ENCODE data around the gene ALOX12B.

ALOX12B gene

GRCh38 chr17:8100111-8100510 is 12.6 kb upstream of the ALOX12B start:
- no peak for ATAC-seq (ENCODE audit: low read depth)
- H3K4me3 ChIP-seq (ENCODE audit: severe bottlenecking): no peak overlapping the region
- DNase-seq (ENCODE audit: low spot score): no peak
- H3K27me3 ChIP-seq (ENCODE audit: insufficient read depth, poor library complexity, severe bottlenecking): no peaks in the 10 kb centered on the region
- H3K4me1 ChIP-seq (ENCODE audit: insufficient read depth, poor library complexity, severe bottlenecking): peaks cover 8% of the 10 kb centered on the region
- no peaks in the 10 kb centered on the region for H3K36me3 ChIP-seq (ENCODE audit: low read depth)
- TF ChIP-seq CTCF (IDR thresholded peaks at IDR 0.05; ENCODE audit: poor library complexity, severe bottlenecking): no peak
- H3K27ac ChIP-seq (ENCODE audit: poor library complexity, severe bottlenecking): no peak overlapping the region
- no peaks in the 10 kb centered on the region for H3K9me3 ChIP-seq (ENCODE audit: severe bottlenecking)

- Histone ChIP-seq H3K27ac (ENCODE audit: poor library complexity, severe bottlenecking) (no peak overlapping the region), H3K4me3 (ENCODE audit: severe bottlenecking) (no peak overlapping the region), H3K27me3 (ENCODE audit: insufficient read depth, poor library complexity, severe bottlenecking) (no peaks in the 10 kb centered on the region), H3K36me3 (ENCODE audit: low read depth) (no peaks in the 10 kb centered on the region), H3K4me1 (ENCODE audit: insufficient read depth, poor library complexity, severe bottlenecking) (no peaks in the 10 kb centered on the region), H3K9me3 (ENCODE audit: severe bottlenecking) (no peaks in the 10 kb centered on the region)
- DNase-seq (ENCODE audit: low spot score) (no peak), ATAC-seq (ENCODE audit: low read depth) (no peak)
- TF ChIP-seq CTCF (IDR thresholded peaks at IDR 0.05; ENCODE audit: poor library complexity, severe bottlenecking): no peak
Measured at GRCh38 chr17:8096541-8096940, 9.0 kb upstream of the ALOX12B start.

DNA sequence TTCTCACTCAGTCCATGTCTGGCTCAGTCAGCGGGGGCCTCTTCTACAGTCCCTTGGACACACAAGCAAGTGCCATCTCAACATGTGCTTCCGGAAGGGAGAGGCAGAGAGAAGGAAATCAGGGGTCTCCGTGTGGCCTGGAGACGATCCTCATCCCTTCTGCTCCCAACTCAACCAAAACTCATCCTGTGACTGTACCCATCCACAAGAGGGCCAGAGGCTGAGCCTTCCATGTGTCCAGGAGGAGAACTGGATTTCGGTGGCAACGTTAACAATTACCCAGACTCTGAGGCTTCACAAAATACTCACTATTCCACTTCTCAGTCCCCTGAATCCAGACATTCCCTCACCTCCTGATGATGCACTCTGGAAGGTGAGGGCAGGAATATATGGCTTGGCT is 7.8 kb upstream of the ALOX12B start:
- no peaks in the 10 kb centered on the region for H3K4me1 ChIP-seq (ENCODE audit: insufficient read depth, poor library complexity, severe bottlenecking)
- H3K27ac ChIP-seq (ENCODE audit: poor library complexity, severe bottlenecking): no peak overlapping the region
- H3K9me3 ChIP-seq (ENCODE audit: severe bottlenecking): no peaks in the 10 kb centered on the region
- ATAC-seq (ENCODE audit: low read depth) (no peak), DNase-seq (ENCODE audit: low spot score) (no peak)
- H3K4me3 ChIP-seq (ENCODE audit: severe bottlenecking): no peak overlapping the region
- no peaks in the 10 kb centered on the region for H3K36me3 ChIP-seq (ENCODE audit: low read depth)
- TF ChIP-seq CTCF (IDR thresholded peaks at IDR 0.05; ENCODE audit: poor library complexity, severe bottlenecking): no peak
- no peaks in the 10 kb centered on the region for H3K27me3 ChIP-seq (ENCODE audit: insufficient read depth, poor library complexity, severe bottlenecking)

- no peak for ATAC-seq (ENCODE audit: low read depth)
- no peak for TF ChIP-seq CTCF (IDR thresholded peaks at IDR 0.05; ENCODE audit: poor library complexity, severe bottlenecking)
- Histone ChIP-seq H3K27me3 (ENCODE audit: insufficient read depth, poor library complexity, severe bottlenecking) (no peaks in the 10 kb centered on the region), H3K27ac (ENCODE audit: poor library complexity, severe bottlenecking) (no peak overlapping the region), H3K9me3 (ENCODE audit: severe bottlenecking) (no peaks in the 10 kb centered on the region), H3K36me3 (ENCODE audit: low read depth) (no peaks in the 10 kb centered on the region), H3K4me3 (ENCODE audit: severe bottlenecking) (no peak overlapping the region), H3K4me1 (ENCODE audit: insufficient read depth, poor library complexity, severe bottlenecking) (no peaks in the 10 kb centered on the region)
- no peak for DNase-seq (ENCODE audit: low spot score)
Measured at GRCh38 chr17:8091033-8091687, 3.6 kb upstream of the ALOX12B start.

GRCh38 chr17:8089728-8090127 is 2.2 kb upstream of the ALOX12B start:
- H3K27me3 ChIP-seq (ENCODE audit: insufficient read depth, poor library complexity, severe bottlenecking): no peaks in the 10 kb centered on the region
- no peak overlapping the region for H3K27ac ChIP-seq (ENCODE audit: poor library complexity, severe bottlenecking)
- no peak for TF ChIP-seq CTCF (IDR thresholded peaks at IDR 0.05; ENCODE audit: poor library complexity, severe bottlenecking)
- DNase-seq (ENCODE audit: low spot score): no peak
- H3K4me3 ChIP-seq (ENCODE audit: severe bottlenecking): no peak overlapping the region
- H3K9me3 ChIP-seq (ENCODE audit: severe bottlenecking): no peaks in the 10 kb centered on the region
- no peak for ATAC-seq (ENCODE audit: low read depth)
- H3K4me1 ChIP-seq (ENCODE audit: insufficient read depth, poor library complexity, severe bottlenecking): no peaks in the 10 kb centered on the region
- no peaks in the 10 kb centered on the region for H3K36me3 ChIP-seq (ENCODE audit: low read depth)
